Ishikawa (cell line): Measurements from ENCODE around the gene ZNF691.

Source experiments
- CEBPB ChIP-seq: IDR thresholded peaks from 2 replicates; pipeline ENCODE4 v1.6.1; 2012
- CREB1 ChIP-seq: IDR thresholded peaks from 2 replicates; pipeline ENCODE4 v1.6.1; 2012; ENCODE audit warnings: low read depth
- EGR1 ChIP-seq: IDR thresholded peaks from 2 replicates; pipeline ENCODE4 v1.6.1; 2012
- EP300 ChIP-seq: IDR thresholded peaks from 2 replicates; pipeline ENCODE4 v1.6.1; 2012; ENCODE audit warnings: borderline replicate concordance
- FOXM1 ChIP-seq: IDR thresholded peaks from 2 replicates; pipeline ENCODE4 v1.6.1; 2012; ENCODE audit warnings: low read depth, borderline replicate concordance
- NFIC ChIP-seq: IDR thresholded peaks from 2 replicates; pipeline ENCODE4 v1.6.1; 2012
- RAD21 ChIP-seq: IDR thresholded peaks from 2 replicates; pipeline ENCODE4 v1.6.1; 2012; ENCODE audit warnings: low read depth
- TAF1 ChIP-seq: IDR thresholded peaks from 2 replicates; pipeline ENCODE4 v1.6.1; 2012; ENCODE audit warnings: low read depth, mild to moderate bottlenecking
- TCF12 ChIP-seq: IDR thresholded peaks from 2 replicates; pipeline ENCODE4 v1.6.1; 2012; ENCODE audit warnings: low read depth
- TEAD4 ChIP-seq: IDR thresholded peaks from 2 replicates; pipeline ENCODE4 v1.6.1; 2012
- YY1 ChIP-seq: IDR thresholded peaks from 2 replicates; pipeline ENCODE4 v1.6.1; 2012; ENCODE audit warnings: low read depth
- ZBTB7A ChIP-seq: IDR thresholded peaks from 2 replicates; pipeline ENCODE4 v1.6.1; 2012; ENCODE audit warnings: low read depth
- TF ChIP-seq, protein P1 (sequence below): IDR thresholded peaks from 2 replicates; pipeline ENCODE4 v1.6.1; 2012; ENCODE audit warnings: low read depth, mild to moderate bottlenecking
- TF ChIP-seq, protein P2 (sequence below): IDR thresholded peaks from 2 replicates; pipeline ENCODE4 v1.6.1; 2012
- TF ChIP-seq, protein P3 (sequence below): IDR thresholded peaks from 2 replicates; pipeline ENCODE4 v1.6.1; 2012

ZNF691 gene

DNA sequence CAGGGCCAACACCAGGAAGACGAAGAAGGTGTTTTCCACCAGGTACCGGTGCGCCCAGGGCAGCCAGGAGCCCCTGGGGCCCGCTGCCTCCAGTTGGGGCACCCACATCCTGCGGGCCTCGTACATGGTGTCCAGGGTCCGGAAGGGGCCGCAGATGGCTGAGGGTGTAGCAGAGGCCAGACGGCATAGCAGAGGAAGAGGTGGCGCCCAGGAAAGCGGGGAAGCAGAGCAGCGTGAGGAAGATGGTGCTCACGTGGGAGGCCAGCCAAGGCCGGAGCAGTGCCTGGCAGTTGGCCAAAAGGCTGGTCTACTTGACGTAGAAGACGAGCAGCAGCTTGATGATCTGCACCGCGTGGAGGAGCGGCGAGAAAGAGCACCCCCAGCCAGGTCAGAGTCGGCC lies 40.4 kb downstream of the ZNF691 start:
- TF ChIP-seq EP300 (no peak), CREB1 (no peak), CEBPB (no peak), NFIC (no peak), RAD21 (no peak), TEAD4 (no peak), EGR1 (no peak), FOXM1 (no peak)
- TF ChIP-seq, protein P1, sequence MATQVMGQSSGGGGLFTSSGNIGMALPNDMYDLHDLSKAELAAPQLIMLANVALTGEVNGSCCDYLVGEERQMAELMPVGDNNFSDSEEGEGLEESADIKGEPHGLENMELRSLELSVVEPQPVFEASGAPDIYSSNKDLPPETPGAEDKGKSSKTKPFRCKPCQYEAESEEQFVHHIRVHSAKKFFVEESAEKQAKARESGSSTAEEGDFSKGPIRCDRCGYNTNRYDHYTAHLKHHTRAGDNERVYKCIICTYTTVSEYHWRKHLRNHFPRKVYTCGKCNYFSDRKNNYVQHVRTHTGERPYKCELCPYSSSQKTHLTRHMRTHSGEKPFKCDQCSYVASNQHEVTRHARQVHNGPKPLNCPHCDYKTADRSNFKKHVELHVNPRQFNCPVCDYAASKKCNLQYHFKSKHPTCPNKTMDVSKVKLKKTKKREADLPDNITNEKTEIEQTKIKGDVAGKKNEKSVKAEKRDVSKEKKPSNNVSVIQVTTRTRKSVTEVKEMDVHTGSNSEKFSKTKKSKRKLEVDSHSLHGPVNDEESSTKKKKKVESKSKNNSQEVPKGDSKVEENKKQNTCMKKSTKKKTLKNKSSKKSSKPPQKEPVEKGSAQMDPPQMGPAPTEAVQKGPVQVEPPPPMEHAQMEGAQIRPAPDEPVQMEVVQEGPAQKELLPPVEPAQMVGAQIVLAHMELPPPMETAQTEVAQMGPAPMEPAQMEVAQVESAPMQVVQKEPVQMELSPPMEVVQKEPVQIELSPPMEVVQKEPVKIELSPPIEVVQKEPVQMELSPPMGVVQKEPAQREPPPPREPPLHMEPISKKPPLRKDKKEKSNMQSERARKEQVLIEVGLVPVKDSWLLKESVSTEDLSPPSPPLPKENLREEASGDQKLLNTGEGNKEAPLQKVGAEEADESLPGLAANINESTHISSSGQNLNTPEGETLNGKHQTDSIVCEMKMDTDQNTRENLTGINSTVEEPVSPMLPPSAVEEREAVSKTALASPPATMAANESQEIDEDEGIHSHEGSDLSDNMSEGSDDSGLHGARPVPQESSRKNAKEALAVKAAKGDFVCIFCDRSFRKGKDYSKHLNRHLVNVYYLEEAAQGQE: no peak
- TF ChIP-seq, protein P2, sequence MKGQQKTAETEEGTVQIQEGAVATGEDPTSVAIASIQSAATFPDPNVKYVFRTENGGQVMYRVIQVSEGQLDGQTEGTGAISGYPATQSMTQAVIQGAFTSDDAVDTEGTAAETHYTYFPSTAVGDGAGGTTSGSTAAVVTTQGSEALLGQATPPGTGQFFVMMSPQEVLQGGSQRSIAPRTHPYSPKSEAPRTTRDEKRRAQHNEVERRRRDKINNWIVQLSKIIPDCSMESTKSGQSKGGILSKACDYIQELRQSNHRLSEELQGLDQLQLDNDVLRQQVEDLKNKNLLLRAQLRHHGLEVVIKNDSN: no peak

DNA sequence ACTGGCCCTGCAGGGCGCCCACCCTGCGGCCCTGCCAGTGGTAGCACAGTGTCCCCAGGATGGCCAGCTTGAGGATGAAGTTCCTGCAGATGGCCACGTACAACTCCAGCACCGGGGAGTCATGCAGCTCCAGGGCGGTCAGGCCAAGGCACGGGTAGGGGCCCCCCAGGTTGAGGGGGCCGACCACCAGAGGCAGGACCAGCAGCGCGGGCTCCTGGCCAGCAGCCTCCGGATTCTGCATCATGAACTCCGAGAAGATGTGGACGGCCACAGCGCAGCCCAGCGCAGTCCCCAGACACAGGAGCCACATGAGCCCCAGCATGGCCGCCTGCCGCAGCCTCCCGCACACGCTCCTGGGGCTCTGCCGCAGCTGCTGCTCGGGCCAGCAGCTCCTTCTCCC lies 41.0 kb downstream of the ZNF691 start:
- TF ChIP-seq CEBPB (no peak), YY1 (no peak), TCF12 (no peak), ZBTB7A (no peak), RAD21 (no peak)
- TF ChIP-seq, protein P2: no peak

DNA sequence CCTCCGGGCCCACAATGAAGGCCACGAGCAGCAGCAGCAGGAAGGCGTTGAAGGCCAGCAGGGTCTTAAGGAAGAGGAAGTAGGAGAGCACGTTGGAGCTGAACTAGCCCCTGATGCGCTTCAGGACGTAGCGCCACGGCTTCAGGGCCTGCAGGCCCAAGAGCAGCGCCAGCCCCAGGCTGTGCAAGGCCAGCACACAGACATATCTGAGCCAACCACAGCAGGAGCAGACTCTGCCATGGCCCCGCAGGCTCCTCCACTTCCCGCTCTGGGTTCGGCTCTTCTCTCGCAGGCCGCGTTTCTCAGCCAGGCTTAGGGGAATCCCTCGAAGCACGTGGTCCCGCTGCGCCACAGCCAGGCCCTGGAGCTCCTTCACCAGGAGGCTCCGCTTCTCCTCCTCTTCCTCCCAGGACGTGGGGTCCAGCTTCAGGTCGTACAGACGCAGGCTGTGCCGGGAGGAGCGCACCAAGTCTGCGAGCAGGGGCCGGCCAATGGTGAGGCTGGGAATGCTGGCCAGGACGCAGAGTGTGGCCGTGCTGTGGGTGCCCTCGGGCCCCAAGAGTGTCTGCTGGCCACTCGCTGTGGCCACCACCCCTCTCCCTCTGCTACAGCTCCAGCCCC lies 41.7 kb downstream of the ZNF691 start:
- no peak for TF ChIP-seq CEBPB
- TF ChIP-seq TAF1: no peak
- no peak for TF ChIP-seq ZBTB7A
- TF ChIP-seq EP300: no peak
- TF ChIP-seq, protein P2: no peak
- TF ChIP-seq, protein P1: no peak
- no peak for TF ChIP-seq TEAD4

DNA sequence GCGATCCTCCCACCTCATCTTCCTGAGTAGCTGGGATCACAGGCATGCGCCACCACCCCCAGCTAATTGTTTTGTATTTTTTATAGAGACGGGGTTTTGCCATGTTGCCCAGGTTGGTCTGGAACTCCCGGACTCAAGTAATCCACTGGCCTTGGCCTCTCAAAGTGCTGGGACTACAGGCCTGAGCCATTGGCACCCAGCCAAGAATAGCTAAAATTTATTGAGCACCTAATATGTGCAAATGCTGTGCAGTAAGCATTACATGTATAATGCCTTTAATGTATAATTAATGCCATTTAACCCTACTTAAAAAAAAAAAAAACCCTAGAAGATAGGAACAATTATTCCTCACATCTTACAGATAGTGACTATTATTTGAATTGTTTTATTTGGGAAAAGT lies 42.9 kb downstream of the ZNF691 start:
- TF ChIP-seq NFIC (peak; percentile 54), EP300 (no peak)

DNA sequence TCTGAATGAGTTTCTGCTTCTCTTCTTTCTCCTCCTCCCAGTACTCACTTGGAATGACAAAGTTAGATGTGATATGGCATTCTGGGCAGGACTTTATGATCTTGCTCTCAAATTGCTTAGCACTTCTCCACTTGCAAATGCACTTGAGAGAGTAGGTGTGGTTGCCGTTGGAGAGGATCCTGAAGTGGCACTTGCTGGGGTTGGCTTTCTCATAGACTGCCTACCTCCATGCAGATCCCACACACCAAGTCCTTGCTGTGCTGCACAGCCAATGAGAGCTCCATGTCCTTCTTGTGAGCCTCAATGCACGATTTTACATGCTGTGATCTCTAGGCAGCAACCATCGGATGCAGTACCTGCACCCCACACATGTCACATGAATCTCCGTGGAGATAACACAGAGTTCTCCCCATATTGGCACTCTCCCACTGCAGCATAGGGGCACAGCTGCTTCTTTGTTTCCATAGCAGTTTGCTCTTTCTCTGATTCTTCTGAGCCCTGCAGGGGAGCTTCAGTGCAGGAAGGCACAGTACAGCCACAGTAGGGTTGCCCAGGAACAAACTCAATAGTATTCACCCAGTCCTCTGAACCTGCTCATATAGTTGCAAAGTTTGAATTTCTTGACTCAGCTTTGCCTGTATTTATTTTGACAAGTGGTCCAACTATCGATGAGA lies 45.2 kb downstream of the ZNF691 start:
- TF ChIP-seq ZBTB7A (no peak), CREB1 (no peak), TAF1 (no peak), FOXM1 (no peak), TEAD4 (no peak), NFIC (no peak), EGR1 (no peak), TCF12 (no peak), RAD21 (no peak), CEBPB (no peak), YY1 (no peak), EP300 (no peak)
- TF ChIP-seq, protein P3, sequence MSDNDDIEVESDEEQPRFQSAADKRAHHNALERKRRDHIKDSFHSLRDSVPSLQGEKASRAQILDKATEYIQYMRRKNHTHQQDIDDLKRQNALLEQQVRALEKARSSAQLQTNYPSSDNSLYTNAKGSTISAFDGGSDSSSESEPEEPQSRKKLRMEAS: no peak
- TF ChIP-seq, protein P2: no peak
- TF ChIP-seq, protein P1: no peak
